Parathyroid adenoma (tissue), 2 donors: Measurements from ENCODE around the gene CDH1.

Source experiments
- H2AFZ ChIP-seq: fragments of 300-600 bp; sonication (generic); one replicate; pipeline ENCODE4 v1.7.0; 2017; ENCODE audit warnings: antibody characterized with exemption, mild to moderate bottlenecking
- H3K27ac ChIP-seq: fragments of 300-600 bp; sonication (generic); one replicate; pipeline ENCODE4 v1.7.0; 2017
- H3K27me3 ChIP-seq: fragments of 300-600 bp; sonication (generic); one replicate; pipeline ENCODE4 v1.7.0; 2017; ENCODE audit warnings: low read length; ENCODE audit not compliant: control insufficient read depth, insufficient read depth
- H3K36me3 ChIP-seq: fragments of 300-600 bp; sonication (generic); one replicate; pipeline ENCODE4 v1.7.0; 2017; ENCODE audit warnings: low read length; ENCODE audit not compliant: control insufficient read depth, insufficient read depth
- H3K4me1 ChIP-seq: fragments of 300-600 bp; sonication (generic); one replicate; pipeline ENCODE4 v1.7.0; 2017; ENCODE audit warnings: control low read depth
- H3K4me2 ChIP-seq: fragments of 300-600 bp; sonication (generic); one replicate; pipeline ENCODE4 v1.7.0; 2017; ENCODE audit warnings: low read length
- H3K4me3 ChIP-seq: fragments of 300-600 bp; sonication (generic); one replicate; pipeline ENCODE4 v1.7.0; 2017; ENCODE audit warnings: low read depth, low read length
- H3K79me2 ChIP-seq: fragments of 300-600 bp; sonication (generic); one replicate; pipeline ENCODE4 v1.7.0; 2017; ENCODE audit warnings: control low read depth
- H3K9ac ChIP-seq: fragments of 300-600 bp; sonication (generic); one replicate; pipeline ENCODE4 v1.7.0; 2017; ENCODE audit warnings: mild to moderate bottlenecking
- H3K9me3 ChIP-seq: fragments of 300-600 bp; sonication (generic); one replicate; pipeline ENCODE4 v1.7.0; 2017; ENCODE audit warnings: low read length; ENCODE audit not compliant: control insufficient read depth
- CTCF ChIP-seq: fragments of 300-600 bp; sonication (generic); IDR thresholded peaks from one replicate; pipeline ENCODE4 v1.7.0; 2017; ENCODE audit warnings: antibody characterized with exemption, mild to moderate bottlenecking
- donor health status: primary hyperparathyroidism.

CDH1 gene

GRCh38 chr16:68825427-68825826, 88.3 kb downstream of the CDH1 start:
- Histone ChIP-seq H3K36me3 (no peaks in the 10 kb centered on the region), H3K79me2 (peaks cover 10% of the 10 kb centered on the region), H3K9ac (no peak overlapping the region), H3K4me2 (no peak overlapping the region), H2AFZ (no peak overlapping the region), H3K27me3 (no peaks in the 10 kb centered on the region), H3K27ac (no peak overlapping the region), H3K4me3 (no peak overlapping the region), H3K4me1 (no peaks in the 10 kb centered on the region), H3K9me3 (no peaks in the 10 kb centered on the region)
- no peak for TF ChIP-seq CTCF

GRCh38 chr16:68826652-68827051, 89.6 kb downstream of the CDH1 start:
- no peaks in the 10 kb centered on the region for H3K4me1 ChIP-seq
- no peaks in the 10 kb centered on the region for H3K27me3 ChIP-seq
- no peak for TF ChIP-seq CTCF
- H3K4me3 ChIP-seq = no peak overlapping the region
- no peak overlapping the region for H2AFZ ChIP-seq
- H3K79me2 ChIP-seq = peaks cover 10% of the 10 kb centered on the region
- H3K9me3 ChIP-seq = no peaks in the 10 kb centered on the region
- H3K4me2 ChIP-seq = no peak overlapping the region
- no peak overlapping the region for H3K9ac ChIP-seq
- no peaks in the 10 kb centered on the region for H3K36me3 ChIP-seq
- peak overlapping the region; percentile 10 for H3K27ac ChIP-seq

- no peaks in the 10 kb centered on the region for H3K36me3 ChIP-seq
- H3K9ac ChIP-seq = no peak overlapping the region
These were observed 96.2 kb downstream of the CDH1 start for GRCh38 chr16:68833251-68833650.

GRCh38 chr16:68834550-68834949, 97.5 kb downstream of the CDH1 start:
- H2AFZ ChIP-seq = no peak overlapping the region
- no peak overlapping the region for H3K9ac ChIP-seq
- TF ChIP-seq CTCF = no peak
- H3K4me1 ChIP-seq = no peaks in the 10 kb centered on the region
- H3K9me3 ChIP-seq = no peaks in the 10 kb centered on the region
- H3K27ac ChIP-seq = no peak overlapping the region
- H3K4me2 ChIP-seq = no peak overlapping the region
- H3K27me3 ChIP-seq = no peaks in the 10 kb centered on the region
- H3K36me3 ChIP-seq = no peaks in the 10 kb centered on the region
- no peak overlapping the region for H3K4me3 ChIP-seq
- no peaks in the 10 kb centered on the region for H3K79me2 ChIP-seq

More at GRCh38 chr16:68833251-68833650, 96.2 kb downstream of the CDH1 start:
- no peak overlapping the region for H3K27ac ChIP-seq
- no peak for TF ChIP-seq CTCF
- no peaks in the 10 kb centered on the region for H3K27me3 ChIP-seq
- no peak overlapping the region for H3K4me2 ChIP-seq
- H3K9me3 ChIP-seq = no peaks in the 10 kb centered on the region
- no peak overlapping the region for H3K4me3 ChIP-seq
- no peaks in the 10 kb centered on the region for H3K79me2 ChIP-seq
- no peak overlapping the region for H2AFZ ChIP-seq
- no peaks in the 10 kb centered on the region for H3K4me1 ChIP-seq

GRCh38 chr16:68835970-68836369, 98.9 kb downstream of the CDH1 start:
- H3K36me3 ChIP-seq = no peaks in the 10 kb centered on the region

More at GRCh38 chr16:68835970-68836369, 98.9 kb downstream of the CDH1 start:
- H3K27ac ChIP-seq = no peak overlapping the region
- H3K27me3 ChIP-seq = no peaks in the 10 kb centered on the region
- H3K4me2 ChIP-seq = no peak overlapping the region
- TF ChIP-seq CTCF = no peak
- H3K9me3 ChIP-seq = no peaks in the 10 kb centered on the region
- H3K79me2 ChIP-seq = no peaks in the 10 kb centered on the region
- no peak overlapping the region for H3K4me3 ChIP-seq
- no peak overlapping the region for H2AFZ ChIP-seq
- H3K4me1 ChIP-seq = no peaks in the 10 kb centered on the region
- H3K9ac ChIP-seq = no peak overlapping the region
